WTC11 (cell line): ENCODE measurements around the gene NUP88. TPM values are rescaled to one million over a fixed set of nuclear protein-coding genes. Genes with fewer than 3 reads are reported as not detected.
A peak's percentile ranks its signal among the peaks of the same experiment; 100 is the strongest.

Experiments
- ATF6 ChIP-seq: sonication (generic); formaldehyde crosslinking; IDR thresholded peaks from 2 replicates; pipeline ENCODE4 v1.8.1; 2023; ENCODE audit warnings: mild to moderate bottlenecking, missing genetic modification reagents
- CBFB ChIP-seq: sonication (generic); formaldehyde crosslinking; IDR thresholded peaks from 2 replicates; pipeline ENCODE4 v1.8.1; 2022; ENCODE audit warnings: mild to moderate bottlenecking, low read depth, missing genetic modification reagents
- CREB1 ChIP-seq: sonication (generic); formaldehyde crosslinking; IDR thresholded peaks from 2 replicates; pipeline ENCODE4 v1.8.0; 2023; ENCODE audit warnings: mild to moderate bottlenecking, missing genetic modification reagents
- CREM ChIP-seq: sonication (generic); formaldehyde crosslinking; IDR thresholded peaks from 2 replicates; pipeline ENCODE4 v1.8.1; 2022; ENCODE audit warnings: mild to moderate bottlenecking, missing genetic modification reagents, moderate library complexity
- E2F5 ChIP-seq: sonication (generic); formaldehyde crosslinking; IDR thresholded peaks from 2 replicates; pipeline ENCODE4 v1.8.1; 2022; ENCODE audit warnings: mild to moderate bottlenecking, moderate library complexity, missing genetic modification reagents
- ELF4 ChIP-seq: sonication (generic); formaldehyde crosslinking; IDR thresholded peaks from 2 replicates; pipeline ENCODE4 v1.8.1; 2022; ENCODE audit warnings: low read depth, mild to moderate bottlenecking, moderate library complexity, missing genetic modification reagents
- ESRRA ChIP-seq: sonication (generic); formaldehyde crosslinking; IDR thresholded peaks from 2 replicates; pipeline ENCODE4 v1.8.1; 2022; ENCODE audit warnings: mild to moderate bottlenecking, missing genetic modification reagents, borderline replicate concordance
- ETV6 ChIP-seq: sonication (generic); formaldehyde crosslinking; IDR thresholded peaks from 2 replicates; pipeline ENCODE4 v1.8.1; 2022; ENCODE audit warnings: mild to moderate bottlenecking, missing genetic modification reagents
- FOXK1 ChIP-seq: sonication (generic); formaldehyde crosslinking; IDR thresholded peaks from 2 replicates; pipeline ENCODE4 v1.8.0; 2022; ENCODE audit warnings: mild to moderate bottlenecking, moderate library complexity, missing genetic modification reagents
- FOXP1 ChIP-seq: sonication (generic); formaldehyde crosslinking; IDR thresholded peaks from 2 replicates; pipeline ENCODE4 v1.8.0; 2022; ENCODE audit warnings: missing genetic modification reagents, mild to moderate bottlenecking, moderate library complexity, borderline replicate concordance
- GABPB1 ChIP-seq: sonication (generic); formaldehyde crosslinking; IDR thresholded peaks from 2 replicates; pipeline ENCODE4 v1.8.1; 2023; ENCODE audit warnings: mild to moderate bottlenecking, missing genetic modification reagents
- NFATC4 ChIP-seq: fragments of 250-450 bp; sonication (Bioruptor Pico); IDR thresholded peaks from 2 replicates; pipeline ENCODE4 v1.9.0; 2021; ENCODE audit warnings: mild to moderate bottlenecking
- NR2C2 ChIP-seq: sonication (generic); formaldehyde crosslinking; IDR thresholded peaks from 2 replicates; pipeline ENCODE4 v1.8.0; 2022; ENCODE audit warnings: mild to moderate bottlenecking, missing genetic modification reagents
- NR3C1 ChIP-seq: sonication (generic); formaldehyde crosslinking; conservative IDR thresholded peaks from 2 replicates; pipeline ENCODE4 v1.8.1; 2023; ENCODE audit warnings: low read depth, mild to moderate bottlenecking, missing genetic modification reagents
- PRDM15 ChIP-seq: sonication (generic); formaldehyde crosslinking; IDR thresholded peaks from 2 replicates; pipeline ENCODE4 v1.8.0; 2022; ENCODE audit warnings: missing genetic modification reagents
- SMAD4 ChIP-seq: sonication (generic); formaldehyde crosslinking; IDR thresholded peaks from 2 replicates; pipeline ENCODE4 v1.8.0; 2022; ENCODE audit warnings: mild to moderate bottlenecking, missing genetic modification reagents
- STAT6 ChIP-seq: sonication (generic); formaldehyde crosslinking; conservative IDR thresholded peaks from 2 replicates; pipeline ENCODE4 v1.8.1; 2023; ENCODE audit warnings: mild to moderate bottlenecking, low read depth, missing genetic modification reagents, moderate library complexity
- TCF7 ChIP-seq: sonication (generic); formaldehyde crosslinking; IDR thresholded peaks from 2 replicates; pipeline ENCODE4 v1.8.0; 2022; ENCODE audit warnings: mild to moderate bottlenecking, low read depth, missing genetic modification reagents, moderate library complexity
- TEAD1 ChIP-seq: sonication (generic); formaldehyde crosslinking; IDR thresholded peaks from 2 replicates; pipeline ENCODE4 v1.8.0; 2022; ENCODE audit warnings: mild to moderate bottlenecking, missing genetic modification reagents
- TEAD4 ChIP-seq: sonication (generic); formaldehyde crosslinking; IDR thresholded peaks from 2 replicates; pipeline ENCODE4 v1.8.0; 2022; ENCODE audit warnings: mild to moderate bottlenecking, missing genetic modification reagents
- TP53 ChIP-seq: sonication (generic); formaldehyde crosslinking; IDR thresholded peaks from 2 replicates; pipeline ENCODE4 v1.8.1; 2023; ENCODE audit warnings: mild to moderate bottlenecking, missing genetic modification reagents
- ZBTB21 ChIP-seq: sonication (generic); formaldehyde crosslinking; IDR thresholded peaks from 2 replicates; pipeline ENCODE4 v1.8.1; 2023; ENCODE audit warnings: mild to moderate bottlenecking, missing genetic modification reagents, borderline replicate concordance
- ZBTB43 ChIP-seq: sonication (generic); formaldehyde crosslinking; IDR thresholded peaks from 2 replicates; pipeline ENCODE4 v1.8.1; 2023; ENCODE audit warnings: mild to moderate bottlenecking, missing genetic modification reagents
- ZMAT4 ChIP-seq: fragments of 250-450 bp; sonication (Bioruptor Pico); IDR thresholded peaks from 2 replicates; pipeline ENCODE4 v1.9.0; 2021; ENCODE audit warnings: mild to moderate bottlenecking
- ZNF416 ChIP-seq: fragments of 250-450 bp; sonication (Bioruptor Pico); IDR thresholded peaks from 2 replicates; pipeline ENCODE4 v1.9.0; 2021; ENCODE audit warnings: mild to moderate bottlenecking, inconsistent platforms
- ZNF512 ChIP-seq: sonication (generic); formaldehyde crosslinking; IDR thresholded peaks from 2 replicates; pipeline ENCODE4 v1.8.1; 2022; ENCODE audit warnings: missing genetic modification reagents, borderline replicate concordance
- ZNF671 ChIP-seq: fragments of 250-450 bp; sonication (Bioruptor Pico); IDR thresholded peaks from 2 replicates; pipeline ENCODE4 v1.8.0; 2021; ENCODE audit warnings: mild to moderate bottlenecking
- total RNA-seq: library from RNA; stranded (reverse); gene quantifications from 3 replicates; pipeline ENCODE4 v1.2.3, GENCODE V29; 2021

NUP88 gene
- total RNA-seq, 1 experiment from 2014 or later, result 87.7 TPM

- peak; percentile 85 for TF ChIP-seq ESRRA (CRISPR knock-in tag)
- TF ChIP-seq NR2C2 (CRISPR knock-in tag), result 0 out of 2 replicates have a peak, but pooled peaks have one; percentile 53
- 0 out of 2 replicates have a peak, but pooled peaks have one; percentile 21 for TF ChIP-seq TEAD4 (CRISPR knock-in tag)
- TF ChIP-seq ZNF512 (CRISPR knock-in tag), result no peak
- TF ChIP-seq ELF4 (CRISPR knock-in tag), result 0 out of 2 replicates have a peak, but pooled peaks have one; percentile 90
- peak; percentile 42 for TF ChIP-seq GABPB1 (CRISPR knock-in tag)
- no peak for TF ChIP-seq TCF7
- peak; percentile 86; the same call in 1 of the 2 replicates for TF ChIP-seq FOXK1 (CRISPR knock-in tag)
- 0 out of 2 replicates have a peak, but pooled peaks have one; percentile 21 for TF ChIP-seq CBFB (CRISPR knock-in tag)
- TF ChIP-seq ZBTB21, result 0 out of 2 replicates have a peak, but pooled peaks have one; percentile 27
- TF ChIP-seq NFATC4 (CRISPR knock-in tag), result no peak
- no peak for TF ChIP-seq ZNF671 (CRISPR knock-in tag)
- no peak for TF ChIP-seq CREB1 (CRISPR knock-in tag)
- TF ChIP-seq PRDM15 (CRISPR knock-in tag), result peak; percentile 86
- TF ChIP-seq CREM, result peak; percentile 72
- TF ChIP-seq ATF6 (CRISPR knock-in tag), result no peak
- TF ChIP-seq TP53 (CRISPR knock-in tag), result no peak; the same call in 1 of the 2 replicates
- TF ChIP-seq SMAD4 (CRISPR knock-in tag), result no peak
- TF ChIP-seq E2F5 (CRISPR knock-in tag), result peak; percentile 90
- TF ChIP-seq ETV6, result peak; percentile 82
- TF ChIP-seq ZBTB43 (CRISPR knock-in tag), result no peak
- TF ChIP-seq TEAD1 (CRISPR knock-in tag), result peak; percentile 69; the same call in 1 of the 2 replicates
- peak; percentile 91 for TF ChIP-seq FOXP1 (CRISPR knock-in tag)
- no peak for TF ChIP-seq NR3C1 (CRISPR knock-in tag)
- no peak for TF ChIP-seq ZMAT4 (CRISPR knock-in tag)
- TF ChIP-seq STAT6 (CRISPR knock-in tag), result no peak
- TF ChIP-seq ZNF416 (CRISPR knock-in tag), result no peak
These were observed 19.4 kb upstream of the NUP88 start, which contains the start of gene C1QBP (continued) for GRCh38 chr17:5438716-5439445.
